GM18951 (cell line): ENCODE results near the gene TMEM238.

Experiments
- POLR2A ChIP-seq: IDR thresholded peaks from 4 replicates; pipeline ENCODE4 v1.6.1; 2011; ENCODE audit warnings: mild to moderate bottlenecking; ENCODE audit not compliant: insufficient read length, insufficient read depth; ENCODE audit errors: extremely low read depth
- in situ Hi-C: fragments of 300-500 bp; cut with MboI; formaldehyde crosslinking; loops from one replicate; pipeline ENCODE4 v1.12.0; 2022; ENCODE audit warnings: low sequenced_read_pairs, mixed read lengths, inconsistent platforms; ENCODE audit not compliant: unreplicated experiment

Gene TMEM238

GRCh38 chr19:55379174-55379573 lies 4.9 kb downstream of the TMEM238 start:
- TF ChIP-seq POLR2A = no peak
- in situ Hi-C loops = no loop called here

DNA sequence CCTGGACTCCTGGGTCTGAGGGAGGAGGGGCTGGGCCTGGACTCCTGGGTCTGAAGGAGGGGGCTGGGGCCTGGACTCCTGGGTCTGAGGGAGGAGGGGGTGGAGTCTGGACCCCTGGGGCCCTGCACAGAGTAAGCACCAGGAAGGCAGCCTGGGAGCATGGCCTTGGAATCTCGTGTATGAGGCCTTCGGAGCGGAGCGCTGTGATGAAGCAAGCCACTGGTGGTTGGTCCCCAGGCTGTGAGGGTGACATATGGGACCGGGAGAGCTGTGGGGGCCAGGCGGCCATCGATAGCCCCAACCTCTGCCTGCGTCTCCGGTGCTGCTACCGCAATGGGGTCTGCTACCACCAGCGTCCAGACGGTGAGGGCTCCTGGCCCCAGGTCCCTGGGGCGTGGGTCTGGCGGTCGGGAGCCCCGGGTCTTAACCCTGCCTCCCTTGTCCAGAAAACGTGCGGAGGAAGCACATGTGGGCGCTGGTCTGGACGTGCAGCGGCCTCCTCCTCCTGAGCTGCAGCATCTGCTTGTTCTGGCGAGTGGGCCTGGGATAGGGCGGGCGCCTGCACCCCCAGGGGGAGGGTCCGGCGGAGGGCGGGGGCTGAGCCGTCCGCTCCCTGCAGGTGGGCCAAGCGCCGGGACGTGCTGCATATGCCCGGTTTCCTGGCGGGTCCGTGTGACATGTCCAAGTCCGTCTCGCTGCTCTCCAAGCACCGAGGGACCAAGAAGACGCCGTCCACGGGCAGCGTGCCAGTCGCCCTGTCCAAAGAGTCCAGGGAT lies 6.5 kb downstream of the TMEM238 start:
- TF ChIP-seq POLR2A = no peak
- in situ Hi-C loops = no loop called here

DNA sequence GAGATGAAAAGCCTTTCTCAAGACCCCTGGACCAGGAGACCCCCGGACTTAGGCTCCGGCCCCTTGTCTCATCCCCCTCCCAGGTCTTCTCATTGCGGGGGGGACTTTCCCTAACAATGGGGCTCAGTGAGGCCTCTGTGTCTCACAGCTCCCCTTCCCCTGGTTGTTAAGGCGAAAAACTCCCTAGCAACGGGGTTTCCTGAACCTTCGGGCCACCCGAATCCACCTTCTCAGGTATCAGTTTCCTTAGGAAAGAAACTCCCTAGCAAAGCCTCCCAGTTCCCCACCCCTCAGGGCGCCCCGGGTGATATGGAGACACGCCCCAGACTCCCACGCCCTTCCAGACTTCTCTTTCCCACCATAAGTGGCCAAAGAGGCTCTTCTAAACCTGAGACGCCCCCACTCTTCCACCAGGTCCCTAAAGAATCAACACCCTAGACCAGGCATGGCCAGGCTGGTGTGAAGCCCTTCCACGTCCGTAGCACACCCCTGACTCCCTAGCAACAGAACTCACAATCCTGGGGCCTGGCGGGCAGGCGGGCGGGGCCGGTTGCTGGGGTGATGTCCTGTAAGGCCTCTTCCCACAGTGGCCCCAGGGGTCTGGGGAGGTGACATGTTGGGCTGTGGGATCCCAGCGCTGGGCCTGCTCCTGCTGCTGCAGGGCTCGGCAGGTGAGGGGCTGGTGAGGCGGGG lies 7.7 kb downstream of the TMEM238 start, which contains the start of gene TMEM190:
TSS of gene TMEM190 (plus strand) at position 586 of the 693 bp plus-strand sequence. CDS start at position 614, 28 bp downstream.
- no peak for TF ChIP-seq POLR2A
- in situ Hi-C loops = no loop called here

- in situ Hi-C loops = no loop called here
- TF ChIP-seq POLR2A = no peak
These were observed 9.9 kb downstream of the TMEM238 start for GRCh38 chr19:55373993-55374757.

GRCh38 chr19:55373306-55373992 lies 10.6 kb downstream of the TMEM238 start:
- in situ Hi-C loops = no loop called here

DNA sequence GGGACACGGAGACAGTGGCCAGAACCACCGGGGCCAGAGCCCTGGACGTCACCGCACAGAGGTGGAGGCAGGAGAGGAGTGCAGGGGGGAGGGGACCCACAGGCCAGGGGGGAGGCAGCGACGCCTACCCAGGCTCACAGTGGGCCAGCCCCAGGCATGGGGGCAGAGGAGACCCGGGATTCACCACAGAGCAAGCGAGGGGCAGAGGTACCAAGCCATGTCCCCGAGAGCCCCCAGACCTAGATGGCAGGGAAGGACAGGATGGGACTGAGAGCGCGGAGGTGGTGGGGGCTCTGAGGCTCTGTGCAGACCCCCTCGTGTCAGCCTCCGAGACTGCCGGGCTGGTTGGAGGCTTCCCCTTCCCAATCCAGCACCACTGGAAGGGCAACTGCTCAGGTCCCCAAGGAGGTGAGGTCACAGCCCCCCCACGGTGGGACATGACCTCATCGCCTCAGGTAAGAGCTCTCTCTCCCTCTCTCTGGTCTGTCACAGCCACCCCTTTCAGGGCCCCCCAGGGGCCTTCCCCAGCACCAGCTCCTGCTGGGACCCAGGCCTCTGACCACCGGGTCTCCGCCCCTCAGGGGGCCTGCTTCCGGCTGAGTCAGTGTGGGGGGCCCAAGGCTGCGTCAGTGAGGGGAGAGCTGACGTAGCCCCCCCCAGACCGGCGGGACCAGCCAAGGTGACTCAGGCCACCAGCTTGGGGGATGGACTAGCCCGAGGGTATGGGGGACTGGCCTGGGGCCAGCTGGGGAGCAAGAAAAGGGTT lies 11.6 kb downstream of the TMEM238 start:
- no peak for TF ChIP-seq POLR2A
- in situ Hi-C loops = no loop called here

More at GRCh38 chr19:55373306-55373992, 10.6 kb downstream of the TMEM238 start:
- TF ChIP-seq POLR2A = no peak

GRCh38 chr19:55370305-55370988 lies 13.6 kb downstream of the TMEM238 start, which contains the start of gene IL11:
TSS of gene IL11 (minus strand) at chr19:55370463. CDS start at chr19:55370310, 153 bp downstream.
- in situ Hi-C loops = no loop called here
- no peak for TF ChIP-seq POLR2A

GRCh38 chr19:55369653-55370304 lies 14.3 kb downstream of the TMEM238 start:
- in situ Hi-C loops = no loop called here
- no peak for TF ChIP-seq POLR2A

- no peak for TF ChIP-seq POLR2A
- in situ Hi-C loops = no loop called here
These were observed 15.2 kb downstream of the TMEM238 start for GRCh38 chr19:55368701-55369563.

- in situ Hi-C loops = no loop called here
- no peak for TF ChIP-seq POLR2A
These were observed 16.0 kb downstream of the TMEM238 start for GRCh38 chr19:55368106-55368505.
